ENCODE results near the gene CREB3L1.
A peak's percentile ranks its signal among the peaks of the same experiment; 100 is the strongest.

CREB3L1 gene

GRCh38 chr11:46273511-46274205 is 3.8 kb upstream of the CREB3L1 start:
- DNase-seq (ENCODE audit: low read depth): no peak
- no peak overlapping the region for H3K4me3 ChIP-seq (ENCODE audit: low read depth, low read length)
- no peak for TF ChIP-seq CTCF (IDR thresholded peaks at IDR 0.05; ENCODE audit: insufficient read depth, low read depth, low read length, missing control alignments)

- TF ChIP-seq CTCF (IDR thresholded peaks at IDR 0.05; ENCODE audit: insufficient read depth, low read depth, low read length, missing control alignments): no peak
- no peak overlapping the region for H3K4me3 ChIP-seq (ENCODE audit: low read depth, low read length)
- no peak for DNase-seq (ENCODE audit: low read depth)
Observed at GRCh38 chr11:46275964-46276641, 1.4 kb upstream of the CREB3L1 start.

GRCh38 chr11:46277313-46277621 is 195 bp upstream of the CREB3L1 start:
- no peak for TF ChIP-seq CTCF (IDR thresholded peaks at IDR 0.05; ENCODE audit: insufficient read depth, low read depth, low read length, missing control alignments)
- H3K4me3 ChIP-seq (ENCODE audit: low read depth, low read length): no peak overlapping the region; the same call in 1 of the 2 replicates
- peak; percentile 47 for DNase-seq (ENCODE audit: low read depth)

- DNase-seq (ENCODE audit: low read depth): peak; percentile 34
- TF ChIP-seq CTCF (IDR thresholded peaks at IDR 0.05; ENCODE audit: insufficient read depth, low read depth, low read length, missing control alignments): peak; percentile 53
- peak overlapping the region; percentile 44 for H3K4me3 ChIP-seq (ENCODE audit: low read depth, low read length)
Observed at GRCh38 chr11:46278387-46279125, 1.1 kb downstream of the CREB3L1 start.

GRCh38 chr11:46279126-46280099 is 2.0 kb downstream of the CREB3L1 start:
- no peak for TF ChIP-seq CTCF (IDR thresholded peaks at IDR 0.05; ENCODE audit: insufficient read depth, low read depth, low read length, missing control alignments)
- no peak for DNase-seq (ENCODE audit: low read depth)
- H3K4me3 ChIP-seq (ENCODE audit: low read depth, low read length): peak overlapping the region; percentile 44

GRCh38 chr11:46280706-46281105 is 3.2 kb downstream of the CREB3L1 start:
- DNase-seq (ENCODE audit: low read depth): no peak
- no peak for TF ChIP-seq CTCF (IDR thresholded peaks at IDR 0.05; ENCODE audit: insufficient read depth, low read depth, low read length, missing control alignments)
- H3K4me3 ChIP-seq (ENCODE audit: low read depth, low read length): no peak overlapping the region

All from GM12865 (cell line).